Neural progenitor cell (in vitro differentiated cells): Measurements from ENCODE around the gene IER5.

ENCODE experiments used
- EZH2 ChIP-seq: fragments of 200-600 bp; sonication (generic); IDR thresholded peaks from 2 replicates; pipeline ENCODE4 v1.6.1; 2017; ENCODE audit warnings: antibody characterized with exemption, mild to moderate bottlenecking, moderate library complexity
- EZH2phosphoT487 ChIP-seq: fragments of 200-600 bp; sonication (generic); IDR thresholded peaks from 2 replicates; pipeline ENCODE4 v1.6.1; 2017; ENCODE audit warnings: antibody characterized with exemption
- TF ChIP-seq, protein P1 (sequence below): fragments of 200-600 bp; sonication (generic); IDR thresholded peaks from 2 replicates; pipeline ENCODE4 v1.5.1; 2017; ENCODE audit warnings: antibody characterized with exemption, mild to moderate bottlenecking

DNA sequence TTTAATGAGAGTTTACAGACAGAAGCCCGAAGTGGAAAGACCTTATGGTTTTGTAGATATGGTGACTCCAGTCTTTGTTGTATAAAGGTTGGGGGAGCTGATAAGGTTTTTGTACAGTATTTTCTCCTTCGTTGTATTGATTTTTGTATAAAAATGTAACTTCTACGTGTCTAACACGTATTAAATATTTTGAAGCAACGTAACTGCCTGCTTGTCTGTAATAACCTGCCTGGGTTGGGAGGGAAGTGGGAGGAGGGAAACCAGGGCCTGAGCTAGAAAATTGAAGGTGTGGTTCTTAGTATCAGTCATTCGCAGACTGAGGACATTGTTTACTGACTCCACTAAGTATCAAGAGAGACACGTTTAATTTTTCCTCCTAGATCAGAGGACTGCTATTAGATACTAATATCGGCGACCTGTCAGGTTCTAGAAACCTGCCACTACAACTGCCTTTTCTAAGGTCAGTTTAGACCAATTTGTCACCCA lies 2.2 kb downstream of the IER5 start:
- TF ChIP-seq EZH2phosphoT487 = no peak
- TF ChIP-seq, protein P1, sequence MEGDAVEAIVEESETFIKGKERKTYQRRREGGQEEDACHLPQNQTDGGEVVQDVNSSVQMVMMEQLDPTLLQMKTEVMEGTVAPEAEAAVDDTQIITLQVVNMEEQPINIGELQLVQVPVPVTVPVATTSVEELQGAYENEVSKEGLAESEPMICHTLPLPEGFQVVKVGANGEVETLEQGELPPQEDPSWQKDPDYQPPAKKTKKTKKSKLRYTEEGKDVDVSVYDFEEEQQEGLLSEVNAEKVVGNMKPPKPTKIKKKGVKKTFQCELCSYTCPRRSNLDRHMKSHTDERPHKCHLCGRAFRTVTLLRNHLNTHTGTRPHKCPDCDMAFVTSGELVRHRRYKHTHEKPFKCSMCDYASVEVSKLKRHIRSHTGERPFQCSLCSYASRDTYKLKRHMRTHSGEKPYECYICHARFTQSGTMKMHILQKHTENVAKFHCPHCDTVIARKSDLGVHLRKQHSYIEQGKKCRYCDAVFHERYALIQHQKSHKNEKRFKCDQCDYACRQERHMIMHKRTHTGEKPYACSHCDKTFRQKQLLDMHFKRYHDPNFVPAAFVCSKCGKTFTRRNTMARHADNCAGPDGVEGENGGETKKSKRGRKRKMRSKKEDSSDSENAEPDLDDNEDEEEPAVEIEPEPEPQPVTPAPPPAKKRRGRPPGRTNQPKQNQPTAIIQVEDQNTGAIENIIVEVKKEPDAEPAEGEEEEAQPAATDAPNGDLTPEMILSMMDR = no peak
- TF ChIP-seq EZH2 = no peak
